HEK293T (cell line): ENCODE measurements around the gene MRGPRF.

ENCODE experiments used
- CTCF ChIA-PET: fragments of 350-600 bp; formaldehyde crosslinking; extraction: SDS; loops from one replicate; lab custom pipeline; 2021; ENCODE audit warnings: antibody characterized with exemption, inconsistent platforms; lab: Yijun Ruan, JAX
- POLR2A ChIA-PET: fragments of 350-600 bp; formaldehyde crosslinking; extraction: SDS; loops from one replicate; lab custom pipeline; 2020; ENCODE audit warnings: antibody characterized with exemption, inconsistent platforms; lab: Yijun Ruan, JAX
- DNase-seq: peaks from one replicate; pipeline ENCODE4 v3.0.0; 2012; ENCODE audit warnings: mixed read lengths; ENCODE audit errors: extremely low spot score
- ARNT ChIP-seq: fragments of 450-650 bp; IDR thresholded peaks from 2 replicates; pipeline ENCODE4 v1.6.1; 2017; ENCODE audit warnings: mild to moderate bottlenecking
- BHLHE40 ChIP-seq: fragments of 450-650 bp; IDR thresholded peaks from 2 replicates; pipeline ENCODE4 v1.6.1; 2016; ENCODE audit warnings: mild to moderate bottlenecking, moderate library complexity, borderline replicate concordance
- CTBP1 ChIP-seq: fragments of 450-650 bp; IDR thresholded peaks from 2 replicates; pipeline ENCODE4 v1.6.1; 2016; ENCODE audit warnings: borderline replicate concordance
- ELF4 ChIP-seq: fragments of 450-650 bp; IDR thresholded peaks from 2 replicates; pipeline ENCODE4 v1.6.1; 2017; ENCODE audit warnings: antibody characterized with exemption
- FOXA1 ChIP-seq: fragments of 450-650 bp; IDR thresholded peaks from 2 replicates; pipeline ENCODE4 v1.6.1; 2016; ENCODE audit warnings: mild to moderate bottlenecking
- FOXK2 ChIP-seq: fragments of 450-650 bp; IDR thresholded peaks from 2 replicates; pipeline ENCODE4 v1.6.1; 2016; ENCODE audit warnings: mild to moderate bottlenecking
- FOXM1 ChIP-seq: fragments of 450-650 bp; IDR thresholded peaks from 2 replicates; pipeline ENCODE4 v1.6.1; 2017; ENCODE audit warnings: mild to moderate bottlenecking, borderline replicate concordance
- HDGF ChIP-seq: fragments of 450-650 bp; IDR thresholded peaks from 2 replicates; pipeline ENCODE4 v1.6.1; 2017; ENCODE audit warnings: antibody characterized with exemption, borderline replicate concordance
- L3MBTL2 ChIP-seq: fragments of 450-650 bp; conservative IDR thresholded peaks from 2 replicates; pipeline ENCODE4 v1.6.1; 2016; ENCODE audit warnings: mild to moderate bottlenecking
- LEF1 ChIP-seq: fragments of 450-650 bp; IDR thresholded peaks from 2 replicates; pipeline ENCODE4 v1.6.1; 2017; ENCODE audit warnings: mild to moderate bottlenecking, borderline replicate concordance
- NFRKB ChIP-seq: fragments of 450-650 bp; IDR thresholded peaks from 2 replicates; pipeline ENCODE4 v1.6.1; 2016; ENCODE audit warnings: mild to moderate bottlenecking, moderate library complexity
- PKNOX1 ChIP-seq: fragments of 450-650 bp; IDR thresholded peaks from 2 replicates; pipeline ENCODE4 v1.6.1; 2016
- SP1 ChIP-seq: fragments of 450-650 bp; IDR thresholded peaks from 2 replicates; pipeline ENCODE4 v1.6.1; 2017
- SUZ12 ChIP-seq: fragments of 450-650 bp; IDR thresholded peaks from 2 replicates; pipeline ENCODE4 v1.6.1; 2016; ENCODE audit warnings: mild to moderate bottlenecking
- TARDBP ChIP-seq: fragments of 450-650 bp; IDR thresholded peaks from 2 replicates; pipeline ENCODE4 v1.6.1; 2016
- ZNF384 ChIP-seq: fragments of 450-650 bp; IDR thresholded peaks from 2 replicates; pipeline ENCODE4 v1.6.1; 2016

MRGPRF gene

GRCh38 chr11:69059429-69059828 lies 46.4 kb upstream of the MRGPRF start:
- ChIA-PET POLR2A (no interaction called here), CTCF (no interaction called here)
- TF ChIP-seq PKNOX1 (no peak), TARDBP (no peak), L3MBTL2 (no peak), SP1 (no peak), FOXA1 (no peak), BHLHE40 (no peak), LEF1 (no peak), SUZ12 (no peak), ELF4 (no peak), CTBP1 (no peak)
- no peak for DNase-seq

- DNase-seq, result no peak
- ChIA-PET POLR2A (interaction anchor here (1.9 kb wide), 1 partner anchor 10 kb away, joined by 9 read pairs; the partner anchor contains the start of gene TPCN2), CTCF (no interaction called here)
- TF ChIP-seq L3MBTL2 (no peak), ZNF384 (no peak), FOXA1 (no peak), CTBP1 (no peak), BHLHE40 (no peak), PKNOX1 (no peak), HDGF (no peak), ELF4 (no peak), SP1 (no peak), FOXM1 (no peak), NFRKB (no peak), LEF1 (no peak), SUZ12 (no peak), FOXK2 (no peak), ARNT (no peak), TARDBP (no peak)
Measured at GRCh38 chr11:69058511-69059270, 45.6 kb upstream of the MRGPRF start.

- CTCF ChIA-PET, result no interaction called here
- TF ChIP-seq L3MBTL2 (no peak), PKNOX1 (no peak), HDGF (no peak), SP1 (no peak)
- no peak for DNase-seq
- POLR2A ChIA-PET, result interaction anchor here (1.9 kb wide), 1 partner anchor 9 kb away, joined by 9 read pairs; the partner anchor contains the start of gene TPCN2
Measured at GRCh38 chr11:69057801-69058200, 44.8 kb upstream of the MRGPRF start.

GRCh38 chr11:69057236-69057635 lies 44.2 kb upstream of the MRGPRF start:
- DNase-seq, result no peak
- TF ChIP-seq FOXA1 (no peak), BHLHE40 (no peak), LEF1 (no peak), ARNT (no peak), SP1 (no peak), ZNF384 (no peak), PKNOX1 (no peak), NFRKB (no peak)
- POLR2A ChIA-PET, result interaction anchor here (1.9 kb wide), 1 partner anchor 9 kb away, joined by 9 read pairs; the partner anchor contains the start of gene TPCN2
- CTCF ChIA-PET, result no interaction called here

GRCh38 chr11:69055598-69056516 lies 42.8 kb upstream of the MRGPRF start:
- no peak for DNase-seq
- ChIA-PET POLR2A (no interaction called here), CTCF (interaction anchor here (0.6 kb wide), 2 partner anchors 55 to 106 kb away, joined by 3 to 4 read pairs; no protein-coding TSS in a partner anchor)
- TF ChIP-seq HDGF, result no peak
- no peak for TF ChIP-seq ELF4
- TF ChIP-seq FOXA1, result no peak
- no peak for TF ChIP-seq LEF1
- TF ChIP-seq BHLHE40, result no peak
- TF ChIP-seq L3MBTL2, result no peak
- no peak for TF ChIP-seq PKNOX1
- no peak for TF ChIP-seq SUZ12
- TF ChIP-seq FOXK2, result no peak
- no peak for TF ChIP-seq FOXM1
- TF ChIP-seq ZNF384, result no peak
- TF ChIP-seq NFRKB, result no peak
- no peak for TF ChIP-seq ARNT
- no peak for TF ChIP-seq SP1
- no peak for TF ChIP-seq CTBP1
